H9 (cell line): ENCODE measurements around the gene YWHAB. TPM values are rescaled to one million over a fixed set of nuclear protein-coding genes. Genes with fewer than 3 reads are reported as not detected.

Experiments used
- DNase-seq: peaks from one replicate; pipeline ENCODE4 v3.0.0-alpha.2; 2017
- H2AFZ ChIP-seq: one replicate; pipeline ENCODE4 v1.6.1; 2013; ENCODE audit warnings: mild to moderate bottlenecking, low read length, control low read depth, moderate library complexity
- H2AK5ac ChIP-seq: 2 replicates; pipeline ENCODE4 v1.6.1; 2013; ENCODE audit warnings: low read length, control low read depth, mixed read lengths; ENCODE audit not compliant: insufficient read length
- H2BK120ac ChIP-seq: one replicate; pipeline ENCODE4 v1.6.1; 2013; ENCODE audit warnings: low read depth, mild to moderate bottlenecking, low read length, control low read depth, inconsistent platforms; ENCODE audit not compliant: poor library complexity, severe bottlenecking
- H2BK12ac ChIP-seq: 2 replicates; pipeline ENCODE4 v1.6.1; 2013; ENCODE audit warnings: low read length, control low read depth, mixed read lengths, low read depth; ENCODE audit not compliant: insufficient read length
- H2BK15ac ChIP-seq: 2 replicates; pipeline ENCODE4 v1.6.1; 2013; ENCODE audit warnings: low read depth, low read length, control low read depth
- H2BK20ac ChIP-seq: one replicate; pipeline ENCODE4 v1.6.1; 2013; ENCODE audit warnings: low read depth, mild to moderate bottlenecking, low read length, control low read depth, inconsistent platforms; ENCODE audit not compliant: poor library complexity, severe bottlenecking
- H2BK5ac ChIP-seq: 2 replicates; pipeline ENCODE4 v1.6.1; 2013; ENCODE audit warnings: low read length, control low read depth, mixed read lengths; ENCODE audit not compliant: insufficient read length
- H3K14ac ChIP-seq: 2 replicates; pipeline ENCODE4 v1.6.1; 2013; ENCODE audit warnings: low read length, control low read depth; ENCODE audit not compliant: insufficient read depth
- H3K18ac ChIP-seq: 2 replicates; pipeline ENCODE4 v1.6.1; 2013; ENCODE audit warnings: low read depth, mild to moderate bottlenecking, mixed read lengths, low read length, control low read depth; ENCODE audit not compliant: insufficient read length
- H3K23ac ChIP-seq: 2 replicates; pipeline ENCODE4 v1.6.1; 2013; ENCODE audit warnings: low read length, control low read depth, mixed read lengths, low read depth; ENCODE audit not compliant: insufficient read length
- H3K23me2 ChIP-seq: 2 replicates; pipeline ENCODE4 v1.6.1; 2013; ENCODE audit warnings: low read depth, mild to moderate bottlenecking, mixed read lengths, low read length, control low read depth; ENCODE audit not compliant: insufficient read length, poor library complexity, severe bottlenecking
- H3K27ac ChIP-seq: 2 replicates; pipeline ENCODE4 v1.5.1; 2013; ENCODE audit warnings: low read length, control low read depth, mixed read lengths, low read depth; ENCODE audit not compliant: insufficient read length
- H3K27me3 ChIP-seq: 2 replicates; pipeline ENCODE4 v1.6.1; 2013; ENCODE audit warnings: low read length, control low read depth, inconsistent platforms; ENCODE audit not compliant: insufficient read depth
- H3K4ac ChIP-seq: 2 replicates; pipeline ENCODE4 v1.6.1; 2013; ENCODE audit warnings: low read depth, mild to moderate bottlenecking, control low read depth, inconsistent platforms, low read length, moderate library complexity
- H3K4me1 ChIP-seq: 2 replicates; pipeline ENCODE4 v1.6.1; 2013; ENCODE audit warnings: low read length, control low read depth, inconsistent platforms; ENCODE audit not compliant: insufficient read depth
- H3K4me2 ChIP-seq: 2 replicates; pipeline ENCODE4 v1.6.1; 2013; ENCODE audit warnings: low read length, control low read depth, mixed read lengths; ENCODE audit not compliant: insufficient read length, insufficient read depth
- H3K56ac ChIP-seq: 2 replicates; pipeline ENCODE4 v1.6.1; 2013; ENCODE audit warnings: low read depth, mild to moderate bottlenecking, mixed read lengths, low read length, control low read depth; ENCODE audit not compliant: insufficient read length
- H3K79me1 ChIP-seq: 2 replicates; pipeline ENCODE4 v1.6.1; 2013; ENCODE audit warnings: low read depth, mild to moderate bottlenecking, moderate library complexity, low read length, control low read depth, inconsistent platforms; ENCODE audit not compliant: insufficient read depth, poor library complexity, severe bottlenecking
- H3K79me2 ChIP-seq: 2 replicates; pipeline ENCODE4 v1.6.1; 2013; ENCODE audit warnings: low read length, control low read depth, inconsistent platforms; ENCODE audit not compliant: insufficient read depth
- H3K9ac ChIP-seq: 2 replicates; pipeline ENCODE4 v1.6.1; 2013; ENCODE audit warnings: low read length, control low read depth, mixed read lengths; ENCODE audit not compliant: insufficient read length; ENCODE audit errors: extremely low read depth
- H3K9me3 ChIP-seq: one replicate; pipeline ENCODE4 v1.6.1; 2013; ENCODE audit warnings: low read depth, low read length, inconsistent platforms; ENCODE audit not compliant: control insufficient read depth
- H3T11ph ChIP-seq: one replicate; pipeline ENCODE4 v1.6.1; 2013; ENCODE audit warnings: mild to moderate bottlenecking, low read length, control low read depth, inconsistent platforms
- H4K20me1 ChIP-seq: one replicate; pipeline ENCODE4 v1.6.1; 2013; ENCODE audit not compliant: control insufficient read depth, insufficient read length, insufficient read depth
- H4K5ac ChIP-seq: 2 replicates; pipeline ENCODE4 v1.6.1; 2013; ENCODE audit warnings: low read depth, mild to moderate bottlenecking, mixed read lengths, low read length, control low read depth; ENCODE audit not compliant: insufficient read length
- H4K8ac ChIP-seq: replicated peaks from 2 replicates; pipeline ENCODE4 v1.6.1; 2013; ENCODE audit warnings: low read length, control low read depth, mixed read lengths, low read depth; ENCODE audit not compliant: insufficient read length
- H4K91ac ChIP-seq: 2 replicates; pipeline ENCODE4 v1.6.1; 2013; ENCODE audit warnings: low read depth, mild to moderate bottlenecking, moderate library complexity, mixed read lengths, low read length, control low read depth; ENCODE audit not compliant: insufficient read length
- H3K27ac Mint-ChIP-seq, 3 experiments: 2 replicates in 2 of 3; 3 replicates in 1 of 3; pipeline ENCODE4 v1.8.0; 2020 to 2021; ENCODE audit warnings: mixed read lengths in 3 of 3, mild to moderate bottlenecking in 1 of 3, moderate library complexity in 1 of 3
- H3K27me3 Mint-ChIP-seq: 2 replicates; pipeline ENCODE4 v1.8.0; 2021; ENCODE audit warnings: low read depth, mild to moderate bottlenecking, moderate library complexity, mixed read lengths
- H3K36me3 Mint-ChIP-seq, 3 experiments: 2 replicates in 2 of 3; 3 replicates in 1 of 3; pipeline ENCODE4 v1.8.0; 2020 to 2021; ENCODE audit warnings: low read depth in 3 of 3, mixed read lengths in 3 of 3; ENCODE audit not compliant: insufficient read depth in 1 of 3
- H3K4me1 Mint-ChIP-seq, 2 experiments: 2 replicates each; pipeline ENCODE4 v1.8.0; 2020; ENCODE audit warnings: mixed read lengths in 2 of 2
- H3K4me3 Mint-ChIP-seq, 2 experiments: 2 replicates in 1 of 2; 3 replicates in 1 of 2; pipeline ENCODE4 v1.8.0; 2020 to 2021; ENCODE audit warnings: mild to moderate bottlenecking in 2 of 2, mixed read lengths in 2 of 2, moderate library complexity in 1 of 2
- H3K9me3 Mint-ChIP-seq, 2 experiments: 2 replicates in 1 of 2; 3 replicates in 1 of 2; pipeline ENCODE4 v1.8.0; 2020; ENCODE audit warnings: mild to moderate bottlenecking in 2 of 2, mixed read lengths in 2 of 2, moderate library complexity in 1 of 2
- WGBS: extraction: QIAGEN DNeasy Blood & Tissue Kit; methylation state at CpG from one replicate; pipeline ENCODE4 v1.1.7; 2013; ENCODE audit warnings: missing lambda C conversion rate, low lambda C conversion rate, mixed read lengths; ENCODE audit not compliant: insufficient read length; ENCODE audit errors: extremely low coverage; 5-methylcytosine and 5-hydroxymethylcytosine counted together
- total RNA-seq: library from RNA; stranded (reverse); gene quantifications from 2 replicates; pipeline ENCODE4 v1.2.1, GENCODE V29; 2021
- TF ChIP-seq, protein P1 (sequence below): fragments of 200-600 bp; sonication (generic); conservative IDR thresholded peaks from 3 replicates; pipeline ENCODE4 v1.8.0; 2021; ENCODE audit warnings: antibody characterized with exemption, mild to moderate bottlenecking

The YWHAB gene
- total RNA-seq, 1 experiment from 2014 or later, result 203 TPM

DNA sequence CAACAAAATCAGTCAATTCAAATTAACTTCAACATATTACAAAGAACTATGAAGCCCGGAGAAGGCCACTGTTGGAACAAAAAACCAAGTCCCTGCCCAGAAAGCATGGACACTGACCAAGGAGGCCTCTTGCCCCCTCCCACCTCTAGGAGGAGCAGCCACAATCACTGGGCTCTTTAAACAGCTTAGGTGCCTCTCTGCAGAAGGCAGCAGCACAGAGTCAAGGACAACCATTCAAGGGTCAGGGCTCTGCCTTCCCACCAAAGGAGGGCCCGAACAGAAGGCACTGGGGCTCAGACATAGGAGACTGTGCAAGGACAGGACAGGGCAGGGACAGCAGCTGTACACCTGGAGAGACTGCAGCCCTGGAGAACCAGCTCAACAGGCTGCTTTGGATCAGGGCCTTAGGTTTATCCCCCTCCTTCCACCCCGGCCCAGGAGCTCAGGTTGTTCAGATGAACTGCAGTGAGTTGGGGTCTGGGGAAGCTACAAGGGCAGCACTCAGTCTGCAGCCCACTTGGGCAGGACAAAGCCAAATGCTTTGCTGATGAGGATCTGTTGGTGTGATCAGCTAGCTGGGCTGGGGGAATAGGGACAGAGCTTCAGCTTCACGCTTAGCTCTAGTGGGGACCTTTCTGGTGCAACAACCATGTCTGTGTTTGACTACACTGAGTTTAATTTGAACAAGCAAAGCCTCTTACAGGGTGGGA lies 56.9 kb downstream of the YWHAB start:
- H2AK5ac ChIP-seq, result no peak overlapping the region
- no peak overlapping the region for H3K23ac ChIP-seq
- H3K36me3 Mint-ChIP-seq, result peaks cover 6 to 80% (median 54%) of the 10 kb centered on the region in 3 experiments; a peak in 6 of 7 replicates
- no CpG with 5 or more reads among the region's 4 CpGs for WGBS
- H3K4me3 Mint-ChIP-seq, result no peak overlapping the region
- H4K5ac ChIP-seq, result no peak overlapping the region
- no peaks in the 10 kb centered on the region for H3K79me1 ChIP-seq
- H3K4ac ChIP-seq, result no peak overlapping the region
- no peak overlapping the region for H3K4me2 ChIP-seq
- no peak overlapping the region for H4K91ac ChIP-seq
- H3T11ph ChIP-seq, result no peak overlapping the region
- H3K14ac ChIP-seq, result no peak overlapping the region
- no peak overlapping the region for H3K56ac ChIP-seq
- H3K27me3 Mint-ChIP-seq, result no peaks in the 10 kb centered on the region
- no peaks in the 10 kb centered on the region for H3K9me3 ChIP-seq
- no peak for DNase-seq
- H3K18ac ChIP-seq, result no peak overlapping the region
- no peak overlapping the region for H4K8ac ChIP-seq
- no peaks in the 10 kb centered on the region for H3K79me2 ChIP-seq
- no peaks in the 10 kb centered on the region for H3K27me3 ChIP-seq
- TF ChIP-seq, protein P1, sequence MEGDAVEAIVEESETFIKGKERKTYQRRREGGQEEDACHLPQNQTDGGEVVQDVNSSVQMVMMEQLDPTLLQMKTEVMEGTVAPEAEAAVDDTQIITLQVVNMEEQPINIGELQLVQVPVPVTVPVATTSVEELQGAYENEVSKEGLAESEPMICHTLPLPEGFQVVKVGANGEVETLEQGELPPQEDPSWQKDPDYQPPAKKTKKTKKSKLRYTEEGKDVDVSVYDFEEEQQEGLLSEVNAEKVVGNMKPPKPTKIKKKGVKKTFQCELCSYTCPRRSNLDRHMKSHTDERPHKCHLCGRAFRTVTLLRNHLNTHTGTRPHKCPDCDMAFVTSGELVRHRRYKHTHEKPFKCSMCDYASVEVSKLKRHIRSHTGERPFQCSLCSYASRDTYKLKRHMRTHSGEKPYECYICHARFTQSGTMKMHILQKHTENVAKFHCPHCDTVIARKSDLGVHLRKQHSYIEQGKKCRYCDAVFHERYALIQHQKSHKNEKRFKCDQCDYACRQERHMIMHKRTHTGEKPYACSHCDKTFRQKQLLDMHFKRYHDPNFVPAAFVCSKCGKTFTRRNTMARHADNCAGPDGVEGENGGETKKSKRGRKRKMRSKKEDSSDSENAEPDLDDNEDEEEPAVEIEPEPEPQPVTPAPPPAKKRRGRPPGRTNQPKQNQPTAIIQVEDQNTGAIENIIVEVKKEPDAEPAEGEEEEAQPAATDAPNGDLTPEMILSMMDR, result peak; percentile 44; the same call in 2 of the 3 replicates
- H3K9ac ChIP-seq, result no peak overlapping the region
- no peaks in the 10 kb centered on the region for H3K4me1 Mint-ChIP-seq
- no peaks in the 10 kb centered on the region for H4K20me1 ChIP-seq
- H2AFZ ChIP-seq, result no peak overlapping the region
- H3K27ac ChIP-seq, result no peak overlapping the region
- H2BK120ac ChIP-seq, result no peak overlapping the region
- H3K23me2 ChIP-seq, result no peaks in the 10 kb centered on the region
- H3K27ac Mint-ChIP-seq, result peak overlapping the region in 1 of 3 experiments; percentile 56; a peak in 1 of 7 replicates
- H2BK20ac ChIP-seq, result no peak overlapping the region
- H3K9me3 Mint-ChIP-seq, result no peaks in the 10 kb centered on the region
- H3K4me1 ChIP-seq, result no peaks in the 10 kb centered on the region
- no peak overlapping the region for H2BK12ac ChIP-seq
- H2BK5ac ChIP-seq, result no peak overlapping the region
- H2BK15ac ChIP-seq, result no peak overlapping the region
